HG03045 (cell line): ENCODE data around the gene NIPAL1.
"Not testable (repeated sequence)": the region's sequence is repeated elsewhere in the genome, so short reads cannot be mapped to it uniquely, and the experiment has no call there.

Experiments used
- ATAC-seq: cut with Tn5 transposase; IDR thresholded peaks from one replicate; pipeline ENCODE4 v1.9.1; 2021; ENCODE audit warnings: mild to moderate bottlenecking, moderate library complexity; ENCODE audit not compliant: unreplicated experiment

Gene NIPAL1

DNA sequence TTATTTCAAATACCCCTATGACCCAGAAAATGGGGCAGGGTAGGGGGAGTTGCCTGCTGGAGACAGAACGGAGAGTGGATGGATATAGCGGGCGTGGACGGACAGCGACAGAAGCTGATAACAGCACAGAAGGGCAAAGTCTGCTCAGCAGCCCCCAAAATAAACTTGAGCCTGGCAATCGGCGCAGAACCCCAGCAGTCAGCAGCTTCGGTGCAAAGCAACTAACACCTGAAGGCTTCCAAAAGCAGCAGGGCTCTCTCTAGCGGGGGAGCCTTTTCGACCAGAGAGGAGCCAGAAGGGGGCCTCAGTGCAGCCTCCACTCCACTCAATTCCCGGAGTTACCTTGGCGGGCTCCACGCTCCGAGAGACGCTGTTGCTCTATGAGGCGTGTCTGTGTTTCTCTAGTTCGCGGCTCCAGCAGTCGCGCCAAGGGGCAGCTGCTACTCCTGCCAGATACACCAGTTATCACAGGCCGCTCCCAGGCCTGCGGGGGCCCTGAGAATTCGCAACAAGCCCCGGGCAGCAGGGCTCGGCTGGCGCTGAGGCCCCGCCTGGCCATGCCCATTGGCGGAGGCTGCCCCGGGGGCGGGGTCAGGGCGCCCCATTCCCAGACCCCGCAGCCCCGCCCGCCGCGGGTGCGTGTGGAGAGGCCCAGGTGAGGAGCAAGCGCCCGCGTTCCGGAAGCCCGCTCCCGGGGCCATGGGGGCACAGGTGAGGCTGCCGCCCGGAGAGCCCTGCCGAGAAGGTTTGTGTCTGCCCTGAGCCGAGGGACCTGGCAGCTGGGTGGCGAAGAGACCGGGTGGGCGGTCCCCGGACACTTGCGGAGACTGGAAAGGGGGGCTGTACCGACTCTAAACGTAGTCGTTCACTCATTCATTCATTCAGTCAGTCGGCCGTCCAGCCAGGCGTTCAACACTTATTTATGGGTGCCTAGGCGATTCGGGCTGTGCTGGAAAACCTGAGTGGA lies at the start of gene NIPAL1, which contains the start of gene CNGA1:
NIPAL1 (plus strand) TSS at position 632 of the 967 bp plus-strand sequence; CDS start at position 700, 68 bp downstream.
CNGA1 (minus strand) TSS at position 541 of the 967 bp plus-strand sequence. CDS start 63,992 bp downstream, outside the sequence.
- ATAC-seq, result peak; percentile 90

DNA sequence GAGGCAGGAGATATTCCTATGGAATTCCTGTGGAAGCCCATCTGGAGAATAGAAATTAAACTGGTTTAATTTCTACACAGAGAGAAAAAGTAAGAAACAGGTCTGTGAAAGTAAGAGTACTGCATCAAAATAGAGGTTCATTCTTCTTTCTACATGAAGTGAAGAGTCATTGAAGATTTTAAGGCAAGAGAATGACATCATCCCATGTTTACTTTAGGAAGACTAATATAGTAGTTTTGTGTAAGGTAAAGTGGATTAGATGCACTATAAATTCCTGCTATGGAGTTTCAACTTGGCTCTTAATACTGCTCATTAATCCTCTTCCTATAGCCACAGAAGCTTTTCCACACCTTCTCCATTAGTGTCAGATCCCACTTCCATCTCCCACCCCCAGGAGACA lies 47.7 kb upstream of the NIPAL1 start:
- ATAC-seq, result no peak

DNA sequence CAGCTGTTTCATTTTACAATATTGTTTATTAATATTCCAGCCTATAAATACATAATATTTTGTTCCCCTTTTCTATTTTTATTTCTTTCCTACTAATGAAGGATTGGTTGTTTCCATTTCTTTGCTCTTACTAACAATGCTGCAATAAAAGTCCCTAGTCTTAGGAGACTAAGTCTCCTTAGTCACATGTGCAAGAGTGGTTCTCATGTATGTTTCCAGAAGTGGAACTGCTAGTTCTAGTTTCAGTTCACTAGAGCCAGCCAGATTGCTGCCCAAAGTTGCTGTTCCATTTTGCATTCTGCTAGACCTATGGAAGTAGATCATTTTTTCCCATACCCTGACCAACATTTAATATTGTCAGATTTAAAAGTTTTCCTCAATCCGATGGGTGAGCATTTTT lies 44.4 kb upstream of the NIPAL1 start:
- no peak for ATAC-seq

DNA sequence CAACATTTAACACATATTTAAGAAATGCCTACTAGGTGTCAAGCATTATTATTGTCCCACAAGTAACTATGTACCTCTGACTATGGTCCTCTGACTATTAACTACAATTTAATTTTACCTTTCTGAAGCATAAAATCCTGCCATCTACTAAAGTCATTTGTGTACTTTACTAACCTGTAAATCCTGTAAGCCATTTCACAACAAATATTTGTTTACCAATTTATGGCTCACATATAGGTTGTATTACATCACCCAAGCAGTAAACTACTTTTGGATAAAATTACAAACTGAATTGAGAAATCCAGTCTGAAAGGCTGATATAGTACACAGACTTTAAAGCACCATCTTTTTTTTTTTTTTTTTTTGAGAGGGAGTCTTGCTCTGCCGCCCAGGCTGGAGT lies 43.9 kb upstream of the NIPAL1 start:
- no peak for ATAC-seq

DNA sequence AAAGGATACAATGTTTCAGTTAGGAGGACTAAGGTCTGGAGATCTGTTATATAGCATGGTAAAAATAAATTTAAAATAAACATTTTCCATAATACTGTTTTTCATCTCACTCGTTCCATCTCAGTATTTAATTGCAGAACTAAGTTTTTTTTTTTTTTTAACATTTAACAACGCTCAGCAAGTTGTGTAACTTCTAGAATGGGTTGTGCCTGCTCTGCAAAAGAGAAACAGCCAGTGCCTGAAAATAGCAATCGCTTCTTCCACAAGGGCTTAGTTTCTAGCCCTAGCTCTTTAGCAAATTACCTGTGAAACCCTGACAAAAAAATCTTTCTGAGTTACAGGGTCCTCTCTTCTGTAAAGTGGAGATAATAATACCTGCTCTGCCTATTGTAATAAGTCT lies 42.0 kb upstream of the NIPAL1 start:
- no peak for ATAC-seq

DNA sequence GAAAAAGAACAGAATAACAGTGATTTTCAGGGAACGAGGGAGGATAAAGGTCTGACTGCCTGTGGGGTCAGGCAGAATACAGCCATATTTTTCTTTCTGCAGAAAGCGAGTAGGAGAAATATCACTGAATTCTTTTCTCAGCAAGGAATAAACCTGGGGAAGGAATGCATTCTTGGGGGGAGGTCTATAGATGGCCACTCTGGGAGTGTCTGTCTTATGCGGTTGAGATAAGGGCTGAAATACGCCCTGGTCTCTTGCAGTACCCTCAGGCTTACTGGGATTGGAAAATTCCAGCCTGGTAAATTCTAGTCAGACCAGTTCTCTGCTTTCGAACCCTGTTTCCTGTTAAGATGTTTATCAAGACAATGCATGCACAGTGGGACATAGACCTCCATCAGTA lies 26.4 kb upstream of the NIPAL1 start:
- ATAC-seq, result no peak

DNA sequence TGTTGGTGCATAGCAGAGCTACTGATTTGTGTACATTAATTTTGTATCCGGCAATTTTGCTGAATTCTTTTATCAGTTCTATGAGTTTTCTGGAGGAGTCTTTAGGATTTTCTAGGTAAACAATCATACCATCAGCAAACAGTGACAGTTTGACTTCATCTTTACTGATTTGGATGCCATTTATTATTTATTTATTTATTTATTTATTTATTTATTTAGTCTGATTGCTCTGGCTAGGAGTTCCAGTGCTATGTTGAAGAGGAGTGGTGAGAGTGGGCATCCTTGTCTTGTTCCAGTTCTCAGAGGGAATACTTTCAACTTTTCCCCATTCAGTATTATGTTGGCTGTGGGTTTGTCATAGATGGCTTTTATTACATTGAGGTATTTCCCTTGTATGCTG lies 24.1 kb upstream of the NIPAL1 start:
- not testable (repeated sequence) for ATAC-seq

DNA sequence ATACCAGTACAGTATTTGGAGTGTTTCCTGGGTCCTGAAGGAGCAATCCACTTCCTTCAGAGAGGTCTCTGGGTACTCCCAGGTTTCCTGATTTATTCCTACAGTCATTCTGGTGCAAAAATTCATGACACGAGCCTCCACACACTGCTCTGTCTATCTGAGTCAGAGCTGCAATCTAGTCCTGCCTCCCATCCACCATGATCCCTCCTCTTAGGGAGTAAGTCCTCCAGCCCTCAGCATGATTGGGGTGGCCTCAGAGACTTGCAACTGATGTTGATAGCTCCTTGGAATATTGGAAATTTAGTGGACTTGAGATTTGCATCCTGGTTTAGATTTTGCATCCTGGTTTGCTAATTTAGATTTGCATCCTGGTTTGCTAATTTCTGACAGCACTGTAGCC lies 20.6 kb upstream of the NIPAL1 start:
- ATAC-seq, result no peak

DNA sequence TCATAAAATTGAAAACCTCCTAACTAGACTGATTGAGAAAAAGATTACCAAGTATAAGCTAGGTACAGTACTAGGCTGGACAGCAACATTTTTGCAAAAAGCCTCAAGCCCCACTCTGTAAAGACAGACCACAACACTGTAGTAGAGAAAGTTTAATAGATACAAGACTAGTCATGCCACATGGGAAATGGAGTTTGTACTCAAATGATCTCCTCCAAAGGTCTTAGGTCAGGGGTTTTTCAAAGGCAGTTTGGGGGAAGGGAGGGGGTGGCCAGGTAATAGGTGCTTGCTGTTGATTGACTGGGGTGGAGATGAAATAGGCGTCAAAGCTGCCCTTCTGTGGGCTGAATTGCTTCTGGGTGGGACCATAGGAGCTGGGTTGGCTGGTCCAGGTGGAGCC lies 14.3 kb upstream of the NIPAL1 start:
- no peak for ATAC-seq

DNA sequence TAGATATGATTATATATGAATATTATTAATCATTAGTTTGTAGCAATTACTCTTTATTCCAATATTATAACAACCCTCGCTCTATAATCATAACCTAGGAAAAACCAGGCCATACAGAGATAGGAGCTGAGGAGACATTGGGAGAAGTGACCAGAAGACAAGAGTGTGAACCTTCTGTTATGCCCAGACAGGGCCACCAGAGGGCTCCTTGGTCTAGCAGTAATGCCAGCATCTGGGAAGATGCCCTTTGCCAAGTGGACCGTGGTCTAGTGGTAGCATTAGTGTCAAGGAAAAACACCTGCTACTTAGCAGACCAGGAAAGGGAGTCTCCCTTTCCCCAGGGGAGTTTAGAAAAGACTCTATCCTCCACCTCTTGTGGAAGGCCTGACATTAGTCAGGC lies 13.0 kb upstream of the NIPAL1 start:
- ATAC-seq, result not testable (repeated sequence)

DNA sequence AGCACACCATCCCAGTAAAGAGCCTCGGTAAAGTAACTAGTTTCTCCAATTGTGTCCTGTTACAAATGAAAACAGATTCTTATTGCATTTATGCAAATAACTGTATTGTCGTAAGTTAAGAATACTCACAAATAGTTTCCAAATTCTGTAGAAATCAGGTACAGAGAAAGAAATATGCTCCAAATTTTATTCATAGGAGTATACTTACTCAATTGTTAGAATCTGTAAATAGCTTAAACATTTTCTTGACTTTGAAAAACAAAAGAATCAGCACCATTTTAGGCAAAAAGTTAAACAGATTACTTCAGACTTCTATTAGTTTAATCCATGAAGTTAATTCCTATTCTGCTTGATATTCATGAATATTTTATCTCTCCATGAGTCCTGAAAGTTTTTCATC lies 10.8 kb upstream of the NIPAL1 start:
- ATAC-seq, result no peak

DNA sequence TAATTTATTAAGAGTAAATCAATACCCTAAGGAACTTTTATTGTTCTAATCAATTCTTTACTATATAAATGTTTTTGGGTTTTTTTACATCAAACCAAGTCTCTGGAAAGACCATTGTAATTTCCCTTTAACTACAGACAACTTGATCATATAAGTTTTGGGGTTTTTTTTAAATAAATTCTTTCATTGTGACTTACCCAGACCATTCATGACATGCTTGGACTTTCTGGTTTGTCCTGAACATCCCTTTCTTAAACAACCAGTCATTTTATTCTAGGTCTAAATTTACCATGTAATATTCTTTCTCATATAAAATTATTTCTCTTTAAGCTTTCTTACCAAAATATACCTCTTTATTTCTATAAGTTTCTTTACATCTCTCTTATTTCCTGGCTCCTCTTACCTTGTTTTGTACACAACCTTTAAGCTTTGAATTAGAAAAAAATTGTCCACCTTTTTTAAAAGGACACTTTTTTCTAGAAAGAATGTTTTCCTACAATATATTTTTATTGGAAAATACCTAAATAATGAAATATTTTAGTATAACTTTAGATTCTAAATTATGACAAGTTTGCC lies 8.5 kb upstream of the NIPAL1 start:
- ATAC-seq, result no peak

DNA sequence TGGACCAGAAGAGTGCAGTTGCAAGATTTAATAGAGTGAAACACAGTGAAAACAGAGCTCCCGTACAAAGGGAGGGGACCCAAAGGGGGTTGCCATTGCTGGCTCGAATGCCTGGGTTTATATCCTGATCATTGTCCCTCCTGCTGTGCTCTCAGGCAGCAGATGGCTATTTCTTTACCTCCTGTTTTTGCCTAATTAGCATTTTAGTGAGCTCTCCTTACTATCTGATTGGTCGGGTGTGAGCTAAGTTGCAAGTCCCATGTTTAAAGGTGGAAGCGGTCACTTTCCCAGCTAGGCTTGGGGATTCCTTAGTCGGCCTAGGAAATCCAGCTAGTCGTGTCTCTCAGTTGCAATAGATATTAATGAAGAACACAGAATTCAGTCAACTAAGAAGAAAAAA lies 5.7 kb upstream of the NIPAL1 start:
- not testable (repeated sequence) for ATAC-seq

DNA sequence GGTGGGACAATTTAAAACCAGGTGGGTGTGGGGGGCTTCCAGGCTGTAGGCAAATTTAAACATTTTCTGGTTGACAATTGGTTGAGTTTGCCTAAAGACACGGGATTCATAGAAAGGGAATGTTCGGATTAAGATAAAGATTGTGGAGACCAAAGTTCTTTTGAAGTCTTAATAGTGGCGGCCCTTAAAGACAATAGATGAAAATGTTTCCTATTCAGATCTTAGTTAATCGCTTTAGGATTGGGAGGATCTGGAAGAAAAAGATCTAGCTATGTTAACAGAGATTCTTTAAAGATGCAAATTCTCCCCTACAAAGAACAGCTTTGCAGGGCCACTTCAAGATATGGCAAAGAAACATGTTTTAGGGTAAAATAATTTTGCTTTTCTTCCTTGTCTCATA lies 4.8 kb upstream of the NIPAL1 start:
- ATAC-seq, result no peak

DNA sequence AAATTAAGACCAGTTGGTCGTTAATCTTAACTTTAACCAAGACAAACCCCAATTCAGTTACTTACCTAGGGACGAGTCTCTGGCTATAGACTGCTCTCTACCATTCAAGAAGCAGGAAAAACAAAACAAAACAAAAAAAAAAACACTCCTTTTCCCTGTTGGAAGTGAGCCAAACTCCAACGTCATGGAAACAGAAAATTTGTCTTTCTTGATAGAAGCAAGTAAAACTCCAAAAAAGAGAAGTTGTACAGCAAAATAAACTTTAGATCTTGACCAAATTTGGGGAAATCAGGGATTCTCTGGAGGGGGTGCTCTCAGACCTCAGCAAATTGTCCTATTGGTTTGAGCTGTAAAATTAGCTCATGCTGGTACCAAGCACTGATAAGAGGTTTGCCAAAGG lies 3.7 kb upstream of the NIPAL1 start:
- no peak for ATAC-seq

DNA sequence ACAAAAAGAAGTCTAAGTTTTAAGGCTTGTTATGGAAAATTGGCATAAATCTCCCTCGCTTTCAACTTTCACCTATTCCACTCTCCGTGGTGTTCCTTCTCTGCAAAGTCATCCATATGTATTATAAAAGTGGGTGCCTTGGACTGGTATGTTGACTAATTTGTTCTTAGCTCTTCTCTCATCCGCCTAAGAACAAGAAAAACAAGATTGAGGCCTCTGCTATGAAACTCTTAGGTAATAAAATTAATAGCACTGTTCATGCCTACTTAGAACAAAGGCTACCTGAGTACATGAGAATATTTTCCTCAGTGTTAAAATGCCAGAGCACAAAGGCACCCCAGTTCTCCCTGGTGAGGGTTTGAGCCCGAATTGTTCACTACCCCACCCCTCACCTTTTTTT lies 1.4 kb upstream of the NIPAL1 start:
- ATAC-seq, result no peak

DNA sequence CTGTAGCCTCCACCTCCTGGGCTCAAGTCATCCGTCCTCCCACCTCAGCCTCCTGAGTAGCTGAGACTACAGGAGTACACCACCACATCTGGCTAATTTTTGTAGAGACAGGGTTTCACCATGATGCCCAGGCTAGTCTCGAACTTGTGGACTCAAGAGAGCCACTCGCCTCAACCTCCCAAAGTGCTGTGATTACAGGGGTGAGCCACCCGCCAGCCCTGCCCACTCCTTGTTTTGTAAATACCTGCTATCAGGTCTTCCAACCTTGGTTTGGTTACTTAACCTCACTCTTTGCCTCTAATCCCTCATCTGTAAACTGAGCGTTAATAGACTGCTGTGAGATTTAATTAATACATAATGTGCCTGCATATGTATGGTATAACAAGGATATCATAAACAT lies 894 bp upstream of the NIPAL1 start:
- ATAC-seq, result no peak

DNA sequence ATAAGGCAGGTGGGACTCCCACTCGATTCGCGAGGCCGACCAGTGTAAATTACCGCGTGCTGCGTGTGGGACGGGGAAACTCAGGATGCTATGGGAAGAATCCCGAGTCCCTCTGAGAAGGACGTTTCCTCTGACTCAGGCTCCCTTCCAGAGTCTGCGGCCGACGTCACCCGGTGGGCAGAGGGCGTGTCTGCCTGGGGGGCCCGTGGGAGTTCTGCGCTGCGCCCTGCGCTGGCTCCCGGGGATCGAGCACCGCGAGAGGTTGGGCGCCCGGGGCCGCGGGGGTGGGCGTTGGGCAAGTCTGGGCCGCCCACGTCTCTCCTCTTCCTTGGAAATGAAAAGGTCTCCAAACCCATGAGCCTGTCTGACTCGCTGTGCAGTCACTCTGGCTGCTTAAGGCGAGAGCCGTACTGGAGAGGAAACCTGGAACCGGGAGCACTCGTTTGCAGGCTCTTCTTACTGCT lies 568 bp downstream of the NIPAL1 start:
- ATAC-seq, result peak; percentile 9

DNA sequence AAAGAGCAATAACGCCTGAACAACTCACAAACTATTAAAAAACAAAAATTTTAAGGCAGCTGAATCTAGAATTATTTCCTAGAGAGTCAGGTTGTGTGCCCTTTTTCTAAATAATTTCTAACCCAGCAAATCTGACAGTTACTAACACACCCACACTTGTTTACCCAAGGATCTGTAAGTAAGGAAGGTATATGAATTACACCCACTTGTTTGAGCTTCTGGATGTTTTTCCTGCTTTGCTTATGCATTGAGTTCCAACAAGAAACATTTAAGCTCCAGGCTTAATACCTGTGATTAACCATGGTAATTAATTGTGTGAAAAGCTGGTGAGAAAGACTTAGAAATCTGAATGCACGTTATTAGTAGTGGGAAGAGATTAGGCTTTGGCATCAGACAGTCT lies 1.5 kb downstream of the NIPAL1 start:
- ATAC-seq, result no peak

DNA sequence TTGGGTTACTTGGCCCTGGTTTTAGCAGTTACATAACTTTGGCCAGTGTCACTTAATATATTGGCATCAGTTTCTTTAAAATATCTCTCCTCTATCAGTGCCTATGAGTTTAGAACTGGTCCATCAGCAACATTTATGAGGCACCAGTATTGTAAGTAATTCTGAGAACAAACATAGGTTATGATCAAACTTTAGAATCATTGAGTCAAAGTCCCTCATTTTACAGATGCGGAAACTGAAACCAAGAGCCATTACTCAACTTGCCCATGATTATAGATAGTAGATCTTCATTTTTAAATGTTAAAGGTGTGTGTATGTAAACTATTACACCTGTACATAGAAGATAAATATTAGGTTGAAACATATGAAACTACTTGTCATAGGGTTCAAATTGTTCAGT lies 4.5 kb downstream of the NIPAL1 start:
- no peak for ATAC-seq

DNA sequence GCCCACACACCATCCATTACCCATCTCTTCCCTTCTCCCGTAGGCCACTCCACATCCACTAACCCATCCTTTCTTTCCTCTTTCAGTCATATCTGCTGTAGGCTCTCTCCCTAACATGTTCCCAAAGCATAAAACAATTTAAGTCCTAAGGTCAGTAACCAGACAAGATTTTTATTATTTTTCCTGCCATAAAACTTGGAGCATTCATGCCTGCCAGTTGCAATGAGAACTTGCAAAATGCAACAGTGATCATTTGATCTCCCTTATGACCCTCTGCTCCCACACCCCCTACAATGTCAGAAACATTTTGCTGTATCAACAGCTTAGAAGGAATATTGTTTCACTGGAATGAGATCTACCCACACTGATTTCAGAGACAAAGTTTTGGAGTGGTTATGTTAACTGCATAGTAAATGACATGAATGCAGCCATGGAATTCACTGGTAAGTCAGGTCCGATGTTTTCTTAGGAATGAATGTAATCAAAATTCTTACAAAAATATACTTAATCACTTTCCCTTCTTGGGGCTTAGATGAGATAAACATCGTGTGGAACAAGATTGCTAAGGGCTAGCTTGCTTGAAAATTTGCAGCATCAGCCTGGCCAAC lies 5.7 kb downstream of the NIPAL1 start:
- ATAC-seq, result no peak

DNA sequence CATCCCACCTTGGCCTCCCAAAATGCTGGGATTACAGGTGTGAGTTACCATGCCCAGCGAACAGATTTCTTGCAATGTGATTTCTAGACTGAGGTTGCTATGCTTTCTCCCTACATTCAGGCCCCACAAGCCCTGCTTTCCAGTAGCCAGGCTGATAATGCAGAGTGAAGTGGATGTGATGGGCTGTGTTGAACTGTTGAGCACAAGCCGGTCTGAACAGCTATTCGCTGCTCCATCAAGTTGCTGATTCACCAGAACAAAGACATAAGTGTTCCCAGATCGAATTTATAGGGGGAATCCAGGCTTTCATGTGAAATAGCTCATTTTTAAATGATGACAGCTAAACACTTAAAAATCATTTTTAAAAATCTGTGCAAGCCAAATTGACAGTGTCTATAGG lies 8.0 kb downstream of the NIPAL1 start:
- no peak for ATAC-seq
